ENCODE measurements around the gene SPOCK1. TPM values are rescaled to one million over a fixed set of nuclear protein-coding genes. Genes with fewer than 3 reads are reported as not detected.

The SPOCK1 gene
- total and polyA plus RNA-seq, 2 of the 4 experiments (the other 2 are of a cell fraction): 5.0 to 20.3 TPM

- ChIA-PET CTCF (no interaction called here), POLR2A (ENCODE audit: unreplicated experiment) (no interaction called here)
- no peak overlapping the region for H3K23ac ChIP-seq (ENCODE audit: low read depth, low read length)
- H3K9me3 ChIP-seq (ENCODE audit: control insufficient read depth, insufficient read depth, low read length): no peaks in the 10 kb centered on the region
- H2AFZ ChIP-seq (replicated peaks; ENCODE audit: low read length, poor library complexity): no peak overlapping the region
- H2BK120ac ChIP-seq (ENCODE audit: low read depth, low read length): no peak overlapping the region
- no peaks in the 10 kb centered on the region for H3K4me1 ChIP-seq (ENCODE audit: control insufficient read depth, insufficient read depth, low read length)
- H3K79me1 ChIP-seq (ENCODE audit: low read depth in 1 of 2, low read length in 2 of 2): no peaks in the 10 kb centered on the region
- no CpG with 5 or more reads among the region's 11 CpGs for WGBS, 2 experiments (ENCODE audit: extremely low coverage in 2 of 2, insufficient read length in 1 of 2)
- TF ChIP-seq MAFK (IDR thresholded peaks at IDR 0.05; ENCODE audit: low read depth, low read length): no peak
- no peak for TF ChIP-seq CEBPB (IDR thresholded peaks at IDR 0.05; ENCODE audit: low read depth, low read length)
- TF ChIP-seq NFE2L2 (IDR thresholded peaks at IDR 0.05; ENCODE audit: low read depth, low read length): no peak
- TF ChIP-seq POLR2A (IDR thresholded peaks at IDR 0.05; ENCODE audit: low read depth, low read length): no peak
- TF ChIP-seq CHD1 (IDR thresholded peaks at IDR 0.05; ENCODE audit: low read depth, low read length): no peak
- TF ChIP-seq USF2 (IDR thresholded peaks at IDR 0.05; ENCODE audit: low read depth, low read length): no peak
- no peak for TF ChIP-seq SMC3 (IDR thresholded peaks at IDR 0.05; ENCODE audit: low read depth, low read length)
- no peak for TF ChIP-seq FOS (IDR thresholded peaks at IDR 0.05; ENCODE audit: low read depth, low read length)
- no peak for TF ChIP-seq CTCF (conservative IDR thresholded peaks at IDR 0.05; ENCODE audit: low read depth, low read length)
- no peak for TF ChIP-seq BHLHE40 (IDR thresholded peaks at IDR 0.05; ENCODE audit: low read depth, low read length)
- no peak for TF ChIP-seq RAD21 (IDR thresholded peaks at IDR 0.05; ENCODE audit: low read length)
- TF ChIP-seq RFX5 (IDR thresholded peaks at IDR 0.05; ENCODE audit: low read depth, low read length): no peak
- no peak for TF ChIP-seq ELK1 (IDR thresholded peaks at IDR 0.05; ENCODE audit: borderline replicate concordance, low read depth, low read length)
- TF ChIP-seq MAZ (IDR thresholded peaks at IDR 0.05; ENCODE audit: borderline replicate concordance, low read depth, low read length): no peak
- no peak for TF ChIP-seq MXI1 (IDR thresholded peaks at IDR 0.05; ENCODE audit: borderline replicate concordance, low read depth, low read length)
- no peak for TF ChIP-seq RCOR1 (IDR thresholded peaks at IDR 0.05; ENCODE audit: insufficient replicate concordance, low read length)
- dilution Hi-C loops (cut with HindIII; ENCODE audit: low sequenced_read_pairs, unreplicated experiment): no loop called here
- H2BK5ac ChIP-seq (ENCODE audit: low read depth, low read length, poor library complexity, severe bottlenecking): no peak overlapping the region
- no peak overlapping the region for H3K9ac ChIP-seq (ENCODE audit: low read depth, low read length)
- ATAC-seq (ENCODE audit: low read depth) (no peak), DNase-seq (no peak)
- no peak overlapping the region for H3K14ac ChIP-seq (replicated peaks; ENCODE audit: low read depth, low read length)
- H4K5ac ChIP-seq (ENCODE audit: low read depth, low read length): no peak overlapping the region
- H2AK9ac ChIP-seq (replicated peaks; ENCODE audit: low read depth, low read length, poor library complexity): no peak overlapping the region
- H3K18ac ChIP-seq (ENCODE audit: low read depth, low read length): no peak overlapping the region
- H3K36me3 ChIP-seq (ENCODE audit: control insufficient read depth, insufficient read depth, low read length): no peaks in the 10 kb centered on the region
- H3K9me1 ChIP-seq (ENCODE audit: insufficient read depth, low read length): no peaks in the 10 kb centered on the region
- no TSS peak for BruUV-seq (replicated peaks)
- H3K4me3 ChIP-seq (ENCODE audit: insufficient read depth, low read depth, low read length): no peak overlapping the region
- no peak overlapping the region for H2AK5ac ChIP-seq (ENCODE audit: low read depth, low read length)
- no peak overlapping the region for H2BK15ac ChIP-seq (ENCODE audit: low read depth, low read length)
- in situ Hi-C loops (cut with MboI; ENCODE audit: low sequenced_read_pairs): no loop called here
- no peak overlapping the region for H3K4me2 ChIP-seq (ENCODE audit: low read depth, low read length)
- H3K56ac ChIP-seq (ENCODE audit: extremely low read depth, insufficient read depth, low read length): no peak overlapping the region
- intact Hi-C loops (cut with micrococcal nuclease): no loop called here
- H3K27me3 ChIP-seq (ENCODE audit: control insufficient read depth, insufficient read depth, low read length): no peaks in the 10 kb centered on the region
- H2BK20ac ChIP-seq (ENCODE audit: low read depth, low read length): no peak overlapping the region
- no peak overlapping the region for H3K27ac ChIP-seq (ENCODE audit: insufficient read depth, low read length)
- H3K4ac ChIP-seq (ENCODE audit: low read depth, low read length): no peak overlapping the region
- no peak overlapping the region for H4K91ac ChIP-seq (ENCODE audit: insufficient read depth, low read depth, low read length)
- H4K20me1 ChIP-seq (ENCODE audit: insufficient read depth, low read length): no peaks in the 10 kb centered on the region
- no peak overlapping the region for H4K8ac ChIP-seq (ENCODE audit: low read depth in 2 of 2, low read length in 2 of 2)
These were observed 393.6 kb downstream of the SPOCK1 start for GRCh38 chr5:137105351-137106035.

Measured in IMR-90 (cell line).